Esophagus squamous epithelium (tissue), 4 donors: ENCODE results near the gene NISCH.

Source experiments
- CTCF ChIP-seq, 6 experiments: fragments of 450-650 bp in 4 of 6; fragments of 200-600 bp in 2 of 6; sonication (generic) in 2 of 6; IDR thresholded peaks; one replicate each; pipeline ENCODE4 v1.5.1; 2016 to 2019; ENCODE audit warnings: antibody characterized with exemption in 6 of 6, mild to moderate bottlenecking in 4 of 6, moderate library complexity in 4 of 6
- POLR2A ChIP-seq, 4 donors: fragments of 450-650 bp; IDR thresholded peaks; one replicate each; pipeline ENCODE4 v1.6.1; 2017; ENCODE audit warnings: antibody characterized with exemption in 4 of 4, mild to moderate bottlenecking in 4 of 4, moderate library complexity in 3 of 4

GRCh38 chr3:52512105-52512504 lies 56.7 kb downstream of the NISCH start:
- no peak for TF ChIP-seq CTCF (IDR thresholded peaks at IDR 0.05)
- no peak for TF ChIP-seq POLR2A (IDR thresholded peaks at IDR 0.05)
